Duodenal mucosa (tissue), 2 donors: ENCODE results near the gene ZNF740.
"Not testable (repeated sequence)": the region's sequence is repeated elsewhere in the genome, so short reads cannot be mapped to it uniquely, and the experiment has no call there.

Source experiments
- H3K27ac ChIP-seq: one replicate; pipeline ENCODE4 v1.7.0; 2013; ENCODE audit warnings: low read depth, low read length
- H3K27me3 ChIP-seq, 2 donors: one replicate each; pipeline ENCODE4 v1.7.0; 2013; ENCODE audit warnings: low read length in 2 of 2, control low read depth in 1 of 2; ENCODE audit not compliant: insufficient read depth in 2 of 2, control insufficient read depth in 1 of 2
- H3K36me3 ChIP-seq, 2 donors: one replicate each; pipeline ENCODE4 v1.7.0; 2013; ENCODE audit warnings: low read length in 2 of 2, control low read depth in 1 of 2; ENCODE audit not compliant: insufficient read depth in 2 of 2, control insufficient read depth in 1 of 2
- H3K4me1 ChIP-seq, 2 donors: one replicate each; pipeline ENCODE4 v1.7.0; 2013; ENCODE audit warnings: low read length in 2 of 2, control low read depth in 1 of 2; ENCODE audit not compliant: insufficient read depth in 2 of 2, control insufficient read depth in 1 of 2
- H3K4me3 ChIP-seq, 2 donors: one replicate each; pipeline ENCODE4 v1.7.0; 2013; ENCODE audit warnings: low read length in 2 of 2, low read depth in 1 of 2
- H3K9ac ChIP-seq, 2 donors: one replicate each; pipeline ENCODE4 v1.7.0; 2013; ENCODE audit warnings: low read length in 2 of 2, low read depth in 1 of 2
- H3K9me3 ChIP-seq, 2 donors: one replicate each; pipeline ENCODE4 v1.7.0; 2013; ENCODE audit warnings: low read length in 2 of 2, control low read depth in 1 of 2; ENCODE audit not compliant: control insufficient read depth in 1 of 2

Gene ZNF740

GRCh38 chr12:53171725-53172329, 8.7 kb upstream of the ZNF740 start:
- no peak overlapping the region for H3K9ac ChIP-seq
- H3K4me1 ChIP-seq: peaks cover 6 to 13% of the 10 kb centered on the region in 2 donors
- H3K36me3 ChIP-seq: peaks cover 9% of the 10 kb centered on the region in 2 donors
- H3K9me3 ChIP-seq: no peaks in the 10 kb centered on the region
- H3K4me3 ChIP-seq: no peak overlapping the region
- H3K27ac ChIP-seq: no peak overlapping the region
- H3K27me3 ChIP-seq: no peaks in the 10 kb centered on the region

GRCh38 chr12:53172352-53172751, 8.2 kb upstream of the ZNF740 start:
- H3K4me3 ChIP-seq: no peak overlapping the region
- H3K9ac ChIP-seq: no peak overlapping the region
- no peaks in the 10 kb centered on the region for H3K27me3 ChIP-seq
- no peak overlapping the region for H3K27ac ChIP-seq
- peaks cover 9% of the 10 kb centered on the region in 2 donors for H3K36me3 ChIP-seq
- H3K9me3 ChIP-seq: no peaks in the 10 kb centered on the region
- H3K4me1 ChIP-seq: peaks cover 6 to 13% of the 10 kb centered on the region in 2 donors

- peaks cover 9% of the 10 kb centered on the region in 2 donors for H3K36me3 ChIP-seq
- H3K9ac ChIP-seq: no peak overlapping the region
- H3K27me3 ChIP-seq: no peaks in the 10 kb centered on the region
- H3K9me3 ChIP-seq: no peaks in the 10 kb centered on the region
- peaks cover 6 to 13% of the 10 kb centered on the region in 2 donors for H3K4me1 ChIP-seq
- H3K4me3 ChIP-seq: no peak overlapping the region
- H3K27ac ChIP-seq: no peak overlapping the region
Measured at GRCh38 chr12:53173085-53173715, 7.3 kb upstream of the ZNF740 start.

- Histone ChIP-seq H3K4me3 (no peak overlapping the region), H3K9ac (no peak overlapping the region), H3K9me3 (no peaks in the 10 kb centered on the region), H3K27ac (no peak overlapping the region), H3K4me1 (peaks cover 10 to 21% of the 10 kb centered on the region in 2 donors), H3K36me3 (peaks cover 5 to 9% of the 10 kb centered on the region in 2 donors), H3K27me3 (no peaks in the 10 kb centered on the region)
Measured at GRCh38 chr12:53174881-53175491, 5.5 kb upstream of the ZNF740 start.

- Histone ChIP-seq H3K36me3 (peaks cover under 1 to 5% of the 10 kb centered on the region in 2 donors), H3K9me3 (no peaks in the 10 kb centered on the region), H3K4me3 (no peak overlapping the region), H3K4me1 (peaks cover 18 to 28% of the 10 kb centered on the region in 2 donors), H3K9ac (no peak overlapping the region), H3K27ac (no peak overlapping the region), H3K27me3 (no peaks in the 10 kb centered on the region)
Measured at GRCh38 chr12:53176750-53177149, 3.8 kb upstream of the ZNF740 start.

GRCh38 chr12:53177447-53177846, 3.1 kb upstream of the ZNF740 start:
- not testable (repeated sequence) for H3K9ac ChIP-seq, H3K9me3 ChIP-seq, H3K27me3 ChIP-seq, H3K27ac ChIP-seq, H3K4me3 ChIP-seq, H3K36me3 ChIP-seq
- H3K4me1 ChIP-seq: peaks cover 25 to 35% of the 10 kb centered on the region in 2 donors

- H3K4me1 ChIP-seq: peaks cover 34 to 49% of the 10 kb centered on the region in 2 donors
- H3K9ac ChIP-seq, H3K27me3 ChIP-seq, H3K9me3 ChIP-seq, H3K27ac ChIP-seq, H3K4me3 ChIP-seq: not testable (repeated sequence)
- peaks cover 13 to 16% of the 10 kb centered on the region in 2 donors for H3K36me3 ChIP-seq
Measured at GRCh38 chr12:53178803-53179202, 1.7 kb upstream of the ZNF740 start.

- peaks cover 32 to 49% of the 10 kb centered on the region in 2 donors for H3K4me1 ChIP-seq
Measured at GRCh38 chr12:53179687-53180219, 769 bp upstream of the ZNF740 start.

GRCh38 chr12:53180931-53181645, 566 bp downstream of the ZNF740 start:
- Histone ChIP-seq H3K9me3 (no peaks in the 10 kb centered on the region), H3K4me3 (peak overlapping the region; percentile 86 to 92), H3K27ac (peak overlapping the region; percentile 94), H3K4me1 (peaks cover 28 to 37% of the 10 kb centered on the region in 2 donors), H3K27me3 (no peaks in the 10 kb centered on the region), H3K36me3 (peaks cover 30 to 37% of the 10 kb centered on the region in 2 donors), H3K9ac (peak overlapping the region; percentile 85 to 87)

More at GRCh38 chr12:53179687-53180219, 769 bp upstream of the ZNF740 start:
- peaks cover 17 to 23% of the 10 kb centered on the region in 2 donors for H3K36me3 ChIP-seq
- no peaks in the 10 kb centered on the region for H3K27me3 ChIP-seq
- H3K9ac ChIP-seq: peak overlapping the region; percentile 85 to 93
- H3K27ac ChIP-seq: peak overlapping the region; percentile 94
- no peaks in the 10 kb centered on the region for H3K9me3 ChIP-seq
- peak overlapping the region; percentile 86 to 92 for H3K4me3 ChIP-seq
